Amniotic stem cell (primary cell): ENCODE results near the gene PGA5.
A peak's percentile ranks its signal among the peaks of the same experiment; 100 is the strongest.
"Not testable (repeated sequence)": the region's sequence is repeated elsewhere in the genome, so short reads cannot be mapped to it uniquely, and the experiment has no call there.

ENCODE experiments used
- DNase-seq: peaks from one replicate; lab custom pipeline; 2025; lab: John Stamatoyannopoulos, UW

Gene PGA5

DNA sequence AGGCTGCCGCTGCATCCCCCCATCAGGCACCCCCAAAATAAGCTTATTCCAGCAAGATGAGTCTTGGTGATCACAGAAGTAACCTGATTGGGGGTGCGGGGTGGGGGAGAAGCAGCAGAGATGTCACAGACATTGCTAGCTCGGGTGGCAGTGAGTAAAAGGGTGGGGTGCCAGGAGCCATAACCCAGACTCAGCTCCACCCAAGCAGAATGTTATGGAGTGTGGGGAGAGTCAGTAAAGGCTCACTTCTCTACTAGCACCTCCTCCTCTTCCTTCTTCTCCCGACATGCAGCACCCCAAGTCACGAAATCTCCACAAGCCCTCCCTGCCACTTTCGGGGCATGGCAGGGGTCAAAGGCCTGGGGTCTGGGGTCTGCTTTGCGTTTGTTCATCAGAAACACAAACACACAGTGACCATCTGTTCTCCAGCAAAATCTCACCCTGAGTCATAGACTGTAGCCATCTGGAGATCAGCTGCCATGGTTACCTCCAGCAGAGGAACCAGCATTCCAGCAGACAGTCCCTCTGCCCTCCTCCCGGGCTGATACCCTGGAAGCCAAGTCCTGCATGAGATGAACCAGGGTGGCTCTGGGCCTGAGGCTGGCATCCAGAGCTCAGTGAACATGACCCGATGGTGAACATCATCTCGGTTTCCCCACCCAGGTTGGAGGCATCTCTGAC lies 14.4 kb upstream of the PGA5 start:
- DNase-seq: not testable (repeated sequence)

DNA sequence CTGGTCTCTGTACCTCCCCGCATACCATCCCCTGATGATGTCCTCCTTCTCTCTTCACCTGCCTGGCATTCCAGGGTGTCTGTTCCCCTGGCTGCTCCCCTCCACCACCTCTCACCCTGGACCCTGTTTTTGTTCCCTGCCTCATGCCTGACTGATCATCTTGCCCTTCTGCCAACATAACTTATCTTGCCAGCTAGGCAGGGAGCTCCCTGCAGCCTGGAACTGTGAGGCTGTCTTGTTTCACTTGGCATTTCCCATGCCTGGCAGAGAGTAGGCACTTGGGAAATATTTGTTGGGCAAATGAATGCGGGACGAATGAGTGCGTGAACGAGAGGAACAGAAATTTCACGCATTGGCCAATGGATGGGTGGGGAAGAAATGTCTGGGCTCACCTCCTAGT lies 11.5 kb upstream of the PGA5 start:
- not testable (repeated sequence) for DNase-seq

DNA sequence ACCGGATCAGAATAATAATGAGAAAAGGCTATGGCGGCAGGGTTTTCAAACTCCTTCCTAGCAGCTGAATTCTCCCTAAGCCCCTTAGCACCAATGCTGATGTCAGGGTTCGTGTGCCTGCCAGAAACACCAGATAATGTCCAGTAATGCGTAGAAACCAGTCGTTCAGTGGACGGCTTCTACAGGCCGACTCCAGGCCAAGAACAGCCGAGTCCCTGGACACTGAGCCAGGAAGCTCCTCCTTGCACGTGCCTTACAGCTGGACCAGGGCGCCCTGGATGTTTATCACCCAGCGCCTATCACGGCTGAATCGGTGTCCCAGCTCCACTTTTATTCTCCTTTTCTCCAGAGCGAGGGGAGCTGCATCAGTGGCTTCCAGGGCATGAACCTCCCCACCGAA lies 9.9 kb upstream of the PGA5 start:
- DNase-seq: not testable (repeated sequence)

DNA sequence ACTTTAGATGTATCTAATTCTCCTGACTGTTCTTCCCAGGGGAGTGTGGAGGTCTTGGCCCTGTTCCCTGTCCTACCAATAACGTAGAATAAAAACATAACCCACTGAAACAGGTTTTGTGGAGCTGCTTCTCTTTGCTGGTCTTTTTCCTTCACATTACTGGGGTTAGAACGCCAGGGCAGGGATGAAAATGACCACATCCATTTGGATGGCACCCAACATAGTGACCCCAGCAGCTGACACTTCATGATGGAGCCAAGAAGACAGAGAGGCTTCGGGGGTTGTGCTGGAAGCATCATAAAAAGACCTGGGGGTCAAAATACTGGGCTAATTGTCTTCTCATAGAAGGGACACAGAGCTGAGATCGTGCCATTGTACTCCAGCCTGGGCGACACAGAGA lies 9.4 kb upstream of the PGA5 start:
- DNase-seq: not testable (repeated sequence)

DNA sequence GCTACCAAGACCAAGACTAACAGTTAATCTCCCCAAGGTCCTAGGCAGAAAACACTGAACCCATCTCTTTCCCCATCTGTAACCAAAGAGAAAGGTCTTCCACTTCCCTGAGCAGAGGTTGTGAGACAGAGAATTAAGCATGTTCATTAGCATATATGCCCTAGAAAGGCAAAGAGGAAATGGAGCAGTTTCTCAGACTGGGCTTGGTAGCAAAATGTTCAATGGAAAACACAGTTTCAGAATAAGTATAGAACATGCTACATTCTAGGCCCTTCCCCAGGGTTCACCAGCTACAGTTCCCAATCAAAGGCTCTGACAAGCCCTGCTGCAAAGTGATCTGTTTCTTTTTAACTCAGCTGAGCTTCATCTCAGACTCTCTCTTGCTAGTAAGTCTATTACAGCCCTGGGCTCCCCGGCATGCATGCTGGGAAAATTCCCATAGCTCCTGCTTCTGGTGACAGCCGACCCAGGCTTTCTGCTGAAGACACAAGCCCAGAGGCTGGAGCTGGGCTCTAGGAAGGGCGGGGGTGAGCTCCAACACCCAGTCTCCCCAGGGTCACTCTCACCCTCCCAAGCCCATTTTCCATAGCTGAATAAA lies 8.3 kb upstream of the PGA5 start:
- DNase-seq: not testable (repeated sequence)

DNA sequence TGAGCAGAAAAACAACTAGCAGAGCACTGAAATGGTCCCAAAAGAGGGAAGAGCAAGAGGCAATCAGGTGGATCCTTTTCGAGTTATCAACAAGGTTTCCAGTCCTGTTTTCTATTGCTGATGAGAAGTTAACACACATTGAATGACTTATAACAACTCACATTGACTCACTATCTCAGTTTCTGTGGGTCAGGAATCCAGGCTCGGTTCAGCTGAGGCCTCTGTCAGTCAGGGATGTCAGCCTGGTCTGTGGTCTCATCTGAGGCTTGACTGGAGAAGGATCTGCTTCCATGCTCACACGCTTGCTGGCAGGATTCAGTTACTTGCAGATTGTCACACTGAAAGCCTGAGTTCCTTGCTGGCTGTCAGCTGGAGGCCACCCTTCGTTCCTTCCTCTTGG lies 3.8 kb upstream of the PGA5 start:
- DNase-seq: not testable (repeated sequence)

DNA sequence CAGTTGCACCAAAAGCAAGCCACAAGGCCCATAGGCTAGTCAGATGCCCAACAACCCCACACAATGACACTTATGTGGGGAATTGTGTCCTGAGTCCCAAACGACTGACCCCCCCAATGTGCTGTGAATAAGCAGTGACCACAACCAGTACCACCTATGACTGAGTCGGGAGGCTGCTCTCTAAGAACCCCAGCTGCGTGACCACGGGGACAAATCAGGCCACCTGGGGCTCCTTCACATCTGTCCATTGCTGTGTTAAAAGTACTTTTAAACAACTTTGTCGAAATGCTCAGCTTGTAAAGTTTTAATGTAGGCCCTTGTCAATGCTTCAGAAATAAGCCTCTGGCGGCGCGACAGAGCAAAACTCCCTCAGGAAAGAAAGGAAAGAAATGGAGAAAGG lies 687 bp upstream of the PGA5 start:
- DNase-seq: not testable (repeated sequence)

DNA sequence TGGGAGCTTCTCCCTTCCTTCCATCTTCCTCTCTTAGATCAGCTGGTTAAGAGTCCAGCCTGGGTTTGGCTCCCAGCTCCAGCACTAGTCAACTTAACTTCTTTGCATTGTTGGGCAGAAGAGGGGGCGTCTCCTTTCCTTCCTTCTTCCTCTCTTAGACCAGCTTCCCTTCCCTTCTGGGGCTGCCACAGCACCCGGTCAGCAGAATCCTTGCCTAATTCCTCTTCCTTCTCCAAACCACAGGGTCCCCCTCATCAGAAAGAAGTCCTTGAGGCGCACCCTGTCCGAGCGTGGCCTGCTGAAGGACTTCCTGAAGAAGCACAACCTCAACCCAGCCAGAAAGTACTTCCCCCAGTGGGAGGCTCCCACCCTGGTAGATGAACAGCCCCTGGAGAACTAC lies 551 bp downstream of the PGA5 start:
- DNase-seq: not testable (repeated sequence)

DNA sequence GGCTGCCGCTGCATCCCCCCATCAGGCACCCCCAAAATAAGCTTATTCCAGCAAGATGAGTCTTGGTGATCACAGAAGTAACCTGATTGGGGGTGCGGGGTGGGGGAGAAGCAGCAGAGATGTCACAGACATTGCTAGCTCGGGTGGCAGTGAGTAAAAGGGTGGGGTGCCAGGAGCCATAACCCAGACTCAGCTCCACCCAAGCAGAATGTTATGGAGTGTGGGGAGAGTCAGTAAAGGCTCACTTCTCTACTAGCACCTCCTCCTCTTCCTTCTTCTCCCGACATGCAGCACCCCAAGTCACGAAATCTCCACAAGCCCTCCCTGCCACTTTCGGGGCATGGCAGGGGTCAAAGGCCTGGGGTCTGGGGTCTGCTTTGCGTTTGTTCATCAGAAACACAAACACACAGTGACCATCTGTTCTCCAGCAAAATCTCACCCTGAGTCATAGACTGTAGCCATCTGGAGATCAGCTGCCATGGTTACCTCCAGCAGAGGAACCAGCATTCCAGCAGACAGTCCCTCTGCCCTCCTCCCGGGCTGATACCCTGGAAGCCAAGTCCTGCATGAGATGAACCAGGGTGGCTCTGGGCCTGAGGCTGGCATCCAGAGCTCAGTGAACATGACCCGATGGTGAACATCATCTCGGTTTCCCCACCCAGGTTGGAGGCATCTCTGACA lies 4.4 kb downstream of the PGA5 start:
- DNase-seq: not testable (repeated sequence)

DNA sequence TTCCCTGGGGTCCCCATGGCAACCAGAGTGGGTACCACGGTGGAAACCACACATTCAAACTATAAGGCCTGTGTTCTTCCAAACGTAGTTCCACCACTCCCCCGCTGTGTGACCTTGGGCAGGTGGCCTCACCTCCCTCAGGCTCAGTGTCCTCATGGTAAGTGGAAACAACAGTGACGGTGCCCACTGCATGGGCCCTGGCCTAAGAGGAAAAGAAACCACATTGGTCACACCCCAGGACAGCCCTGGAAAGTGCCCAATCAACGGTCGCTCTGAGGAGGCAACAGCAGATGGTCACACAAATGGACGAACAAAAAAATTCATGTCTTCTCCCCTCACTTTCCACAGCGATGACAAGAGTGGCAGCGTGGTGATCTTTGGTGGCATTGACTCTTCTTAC lies 7.1 kb downstream of the PGA5 start:
- DNase-seq: not testable (repeated sequence)

DNA sequence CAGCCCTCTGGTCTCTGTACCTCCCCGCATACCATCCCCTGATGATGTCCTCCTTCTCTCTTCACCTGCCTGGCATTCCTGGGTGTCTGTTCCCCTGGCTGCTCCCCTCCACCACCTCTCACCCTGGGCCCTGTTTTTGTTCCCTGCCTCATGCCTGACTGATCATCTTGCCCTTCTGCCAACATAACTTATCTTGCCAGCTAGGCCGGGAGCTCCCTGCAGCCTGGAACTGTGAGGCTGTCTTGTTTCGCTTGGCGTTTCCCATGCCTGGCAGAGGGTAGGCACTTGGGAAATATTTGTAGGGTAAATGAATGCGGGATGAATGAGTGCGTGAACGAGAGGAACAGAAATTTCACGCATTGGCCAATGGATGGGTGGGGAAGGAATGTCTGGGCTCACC lies 8.2 kb downstream of the PGA5 start:
- DNase-seq: not testable (repeated sequence)

DNA sequence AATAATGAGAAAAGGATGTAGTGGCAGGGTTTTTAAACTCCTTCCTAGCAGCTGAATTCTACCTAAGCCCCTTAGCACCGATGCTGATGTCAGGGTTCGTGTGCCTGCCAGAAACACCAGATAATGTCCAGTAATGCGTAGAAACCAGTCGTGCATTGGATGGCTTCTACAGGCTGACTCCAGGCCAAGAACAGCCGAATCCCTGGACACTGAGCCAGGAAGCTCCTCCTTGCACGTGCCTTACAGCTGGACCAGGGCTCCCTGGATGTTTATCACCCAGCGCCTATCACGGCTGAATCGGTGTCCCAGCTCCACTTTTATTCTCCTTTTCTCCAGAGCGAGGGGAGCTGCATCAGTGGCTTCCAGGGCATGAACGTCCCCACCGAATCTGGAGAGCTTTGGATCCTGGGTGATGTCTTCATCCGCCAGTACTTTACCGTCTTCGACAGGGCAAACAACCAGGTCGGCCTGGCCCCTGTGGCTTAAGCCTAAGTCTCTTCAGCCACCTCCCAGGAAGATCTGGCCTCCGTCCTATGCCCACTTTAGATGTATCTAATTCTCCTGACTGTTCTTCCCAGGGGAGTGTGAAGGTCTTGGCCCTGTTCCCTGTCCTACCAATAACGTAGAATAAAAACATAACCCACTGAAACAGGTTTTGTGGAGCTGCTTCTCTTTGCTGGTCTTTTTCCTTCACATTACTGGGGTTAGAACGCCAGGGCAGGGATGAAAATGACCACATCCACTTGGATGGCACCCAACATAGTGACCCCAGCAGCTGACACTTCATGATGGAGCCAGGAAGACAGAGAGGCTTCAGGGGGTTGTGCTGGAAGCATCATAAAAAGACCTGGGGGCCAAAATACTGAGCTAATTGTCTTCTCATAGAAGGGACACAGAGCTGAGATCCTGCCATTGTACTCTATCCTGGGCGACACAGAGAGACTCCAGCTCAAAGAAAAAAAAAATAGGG lies 10.1 kb downstream of the PGA5 start:
- not testable (repeated sequence) for DNase-seq

DNA sequence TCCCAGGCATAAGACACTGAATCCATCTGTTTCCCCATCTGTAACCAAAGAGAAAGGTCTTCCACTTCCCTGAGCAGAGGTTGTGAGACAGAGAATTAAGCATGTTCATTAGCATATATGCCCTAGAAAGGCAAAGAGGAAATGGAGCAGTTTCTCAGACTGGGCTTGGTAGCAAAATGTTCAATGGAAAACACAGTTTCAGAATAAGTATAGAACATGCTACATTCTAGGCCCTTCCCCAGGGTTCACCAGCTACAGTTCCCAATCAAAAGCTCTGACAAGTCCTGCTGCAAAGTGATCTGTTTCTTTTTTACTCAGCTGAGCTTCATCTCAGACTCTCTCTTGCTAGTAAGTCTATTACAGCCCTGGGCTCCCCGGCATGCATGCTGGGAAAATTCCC lies 11.4 kb downstream of the PGA5 start:
- DNase-seq: not testable (repeated sequence)

DNA sequence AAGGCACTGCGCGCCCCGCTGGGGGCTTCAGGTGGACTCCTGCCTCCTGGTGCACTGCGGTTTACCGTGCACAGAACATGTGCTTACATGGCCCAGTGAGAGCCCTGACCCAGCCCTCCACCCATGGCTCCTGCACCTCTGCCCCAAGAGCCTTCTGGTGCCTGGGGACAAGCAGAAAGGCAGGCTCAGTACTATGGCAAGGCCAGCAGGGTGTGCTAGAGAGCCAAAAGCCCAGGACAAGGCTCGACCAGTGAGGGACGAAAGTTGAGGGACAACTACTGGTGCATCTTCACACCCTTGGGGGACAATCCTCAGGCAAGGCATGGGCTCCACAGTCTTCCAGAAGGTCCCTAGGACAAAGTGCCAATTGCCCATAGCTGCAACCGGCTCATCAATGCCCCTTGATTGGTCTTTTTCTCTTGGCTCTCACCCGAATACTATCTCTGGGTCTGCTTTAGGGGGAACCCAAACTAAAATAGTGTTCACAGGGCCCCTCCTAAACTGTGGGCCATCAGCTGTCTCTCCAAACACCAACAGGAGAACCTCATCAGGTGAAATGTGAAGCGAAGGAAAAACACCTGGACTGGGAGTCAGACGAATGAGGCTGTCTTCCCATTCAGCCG lies 13.5 kb downstream of the PGA5 start:
- peak; percentile 14 for DNase-seq

DNA sequence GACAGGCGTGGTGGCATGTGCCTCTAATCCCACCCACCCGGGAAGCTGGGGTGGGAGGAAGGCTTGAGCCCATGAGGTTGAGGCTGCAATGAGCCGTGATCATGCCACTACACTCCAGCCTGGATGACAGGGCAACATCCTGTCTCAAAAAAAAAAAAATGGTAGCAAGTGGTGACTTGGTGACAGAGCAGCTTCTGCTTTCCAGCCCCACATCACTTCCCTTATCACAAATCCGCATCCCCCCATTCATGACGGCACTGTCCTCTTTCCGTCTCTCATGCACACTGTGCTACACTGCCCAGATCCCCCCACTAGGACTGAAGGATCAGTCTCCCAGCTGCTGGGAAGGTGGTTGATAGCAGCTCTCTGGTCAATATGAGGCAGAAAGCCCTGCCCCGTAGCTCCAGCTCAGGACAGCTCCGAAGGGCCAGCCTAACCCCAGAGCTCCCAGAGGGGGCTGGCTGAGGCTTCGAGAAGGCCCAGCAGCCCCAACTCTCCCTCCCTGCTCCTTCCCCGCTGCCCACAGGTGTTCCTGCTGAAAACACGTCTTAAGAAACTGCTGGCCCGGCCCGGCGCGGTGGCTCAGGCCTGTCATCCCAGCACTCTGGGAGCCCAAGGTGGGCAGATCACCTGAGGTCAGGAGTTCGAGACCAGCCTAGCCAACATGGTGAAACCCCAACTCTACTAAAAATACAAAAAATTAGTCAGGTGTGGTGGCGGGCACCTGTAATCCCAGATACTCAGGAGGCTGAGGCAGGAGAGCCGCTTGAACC lies 15.9 kb downstream of the PGA5 start:
- no peak for DNase-seq

DNA sequence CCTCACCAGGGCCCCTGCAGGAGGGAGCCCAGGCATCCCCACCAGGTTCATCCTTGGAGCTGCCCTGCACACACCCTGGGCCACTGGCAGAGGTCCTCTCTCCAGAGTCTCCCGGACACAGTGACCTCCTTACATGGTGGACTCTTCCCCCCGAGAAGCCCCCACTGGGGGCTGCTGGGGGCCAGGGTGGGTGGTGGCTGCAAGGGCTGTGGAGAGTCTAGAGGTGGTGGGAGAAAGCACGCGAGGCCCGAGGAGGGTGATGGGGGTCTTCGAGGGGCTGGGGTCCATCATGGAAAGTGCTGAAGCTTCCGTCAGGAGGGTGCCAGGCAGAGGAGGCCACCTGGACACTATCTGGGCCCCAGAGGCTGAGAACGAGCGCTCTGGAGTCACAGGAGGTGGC lies 17.6 kb downstream of the PGA5 start:
- DNase-seq: no peak

DNA sequence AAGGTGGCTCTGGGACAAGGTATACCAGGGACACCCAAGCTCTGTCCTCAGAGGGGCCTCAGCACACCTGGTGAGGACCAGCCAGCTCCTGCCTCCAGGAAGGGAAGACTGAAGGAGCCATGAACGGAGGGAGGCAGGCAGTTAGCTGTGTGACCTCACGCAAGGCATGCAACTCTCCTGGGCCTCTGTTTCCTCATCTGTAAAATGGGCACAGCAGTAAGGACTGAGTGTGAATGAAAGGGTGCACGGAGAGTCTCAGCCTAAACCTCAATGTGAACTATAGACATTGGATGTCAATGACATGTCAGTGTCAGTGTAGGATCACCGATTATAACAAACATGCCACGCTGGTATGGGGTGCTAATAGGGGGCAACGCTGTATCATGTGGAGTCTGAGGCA lies 18.4 kb downstream of the PGA5 start:
- DNase-seq: no peak

DNA sequence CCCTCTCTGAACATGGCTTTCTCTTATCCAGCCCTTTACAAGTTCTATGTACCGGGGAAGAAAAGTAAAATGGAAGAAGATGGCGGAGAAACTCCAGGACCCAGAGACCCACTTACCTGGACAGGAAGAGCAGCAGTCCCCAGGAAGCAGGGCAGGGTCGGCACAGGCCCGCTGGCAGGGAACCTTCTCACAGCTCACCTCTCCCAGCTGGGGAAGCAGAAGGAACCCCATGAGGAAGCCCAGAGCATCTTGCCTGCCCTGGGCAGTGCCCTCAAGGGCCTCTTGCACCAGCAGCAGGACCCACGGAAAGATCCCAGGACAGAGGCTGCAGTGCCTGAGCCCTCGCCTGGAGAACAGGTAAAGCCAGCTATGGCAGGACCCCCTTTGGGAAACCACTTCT lies 23.4 kb downstream of the PGA5 start:
- DNase-seq: no peak

DNA sequence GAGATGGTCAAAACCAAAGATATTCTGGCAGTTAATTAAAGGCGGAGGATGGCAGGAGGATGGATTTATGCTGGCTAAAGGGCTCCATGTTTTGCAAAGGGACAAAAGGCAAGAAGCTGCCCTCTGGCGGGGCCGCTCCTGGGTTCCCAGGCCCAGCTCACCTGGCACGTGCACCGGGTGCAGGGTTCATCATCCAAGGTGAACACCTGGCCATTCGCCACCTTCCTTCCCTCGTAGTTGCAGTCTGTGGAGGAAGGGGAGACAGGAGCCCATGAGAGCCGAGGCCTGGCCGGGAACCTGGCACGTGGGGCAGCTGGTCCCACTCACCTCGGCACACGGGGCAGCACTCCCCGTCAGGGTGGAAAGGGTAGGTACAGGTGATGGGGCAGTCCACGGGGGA lies 23.8 kb downstream of the PGA5 start:
- no peak for DNase-seq

DNA sequence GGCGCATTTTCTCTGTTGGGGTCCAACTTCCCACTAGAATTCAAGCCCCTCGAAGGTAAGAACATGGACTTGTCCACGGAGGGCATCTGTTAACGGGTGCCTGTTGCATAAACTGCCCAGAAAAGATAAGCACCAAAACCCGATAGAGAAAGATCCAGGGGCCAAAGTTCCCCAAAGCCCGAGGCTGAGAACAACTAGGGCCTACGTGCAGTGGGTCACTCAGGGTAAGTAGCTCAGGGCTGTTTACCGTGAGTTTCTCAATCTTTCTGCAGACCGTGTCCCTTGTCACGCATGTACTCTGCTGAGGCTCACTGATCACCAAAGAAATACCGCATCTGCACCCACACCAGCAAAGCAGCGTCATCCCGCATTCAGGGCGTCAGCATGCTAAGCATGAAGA lies 24.4 kb downstream of the PGA5 start:
- DNase-seq: no peak

DNA sequence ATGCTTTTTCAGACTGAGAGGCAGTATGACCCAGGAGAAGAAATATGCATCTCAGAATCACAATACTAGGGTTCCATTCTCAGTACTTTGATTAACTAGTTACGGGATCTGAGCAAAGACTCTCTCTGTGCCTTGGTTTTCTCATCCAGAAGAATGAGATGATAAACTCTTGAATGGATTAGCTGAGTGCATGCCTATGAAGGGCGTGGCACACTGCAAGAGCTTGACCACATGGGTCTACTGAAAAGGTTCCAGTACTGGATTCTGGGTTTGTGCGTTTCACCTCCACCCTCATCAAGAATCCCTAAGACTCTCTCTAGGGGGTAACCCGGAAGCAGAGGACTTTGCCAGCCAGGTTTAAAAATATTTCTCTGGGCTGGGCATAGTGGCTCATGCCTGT lies 25.6 kb downstream of the PGA5 start:
- no peak for DNase-seq
